ENCODE results near the gene PLK4. TPM values are rescaled to one million over a fixed set of nuclear protein-coding genes. Genes with fewer than 3 reads are reported as not detected.

The PLK4 gene
- total and polyA plus RNA-seq, 2 experiments from 2014 or later = 25.5 to 38.7 TPM

GRCh38 chr4:127916512-127916911 lies 35.8 kb downstream of the PLK4 start (continued):
- TF ChIP-seq CTCF (conservative IDR thresholded peaks at IDR 0.05; ENCODE audit: low read depth in 2 of 2) = no peak
- no peak for TF ChIP-seq EZH2phosphoT487 (IDR thresholded peaks at IDR 0.05; ENCODE audit: unreplicated experiment)

- Mint-ChIP-seq H3K36me3 (ENCODE audit: low read depth) (no peaks in the 10 kb centered on the region), H3K27me3 (ENCODE audit: insufficient read depth, low read depth, poor library complexity) (peaks cover 3% of the 10 kb centered on the region), H3K4me3 (no peak overlapping the region), H3K9me3 (no peaks in the 10 kb centered on the region), H3K4me1 (no peaks in the 10 kb centered on the region), H3K27ac (no peak overlapping the region)
- no peak for DNase-seq (ENCODE audit: low spot score)
- H3K4me2 ChIP-seq = no peak overlapping the region
- H3F3A ChIP-seq (replicated peaks; ENCODE audit: low read depth) = no peaks in the 10 kb centered on the region
- no peaks in the 10 kb centered on the region for H3K27me3 ChIP-seq (ENCODE audit: insufficient read depth)
- no peak overlapping the region for H2AFZ ChIP-seq
- no peak for ATAC-seq
- no peak for TF ChIP-seq CTCF (conservative IDR thresholded peaks at IDR 0.05; ENCODE audit: low read depth in 2 of 2)
- TF ChIP-seq ZNF462 (CRISPR knock-in tag; IDR thresholded peaks at IDR 0.05) = no peak
- no peak for TF ChIP-seq EZH2phosphoT487 (IDR thresholded peaks at IDR 0.05; ENCODE audit: unreplicated experiment)
- no peak for TF ChIP-seq CREB1 (CRISPR knock-in tag; IDR thresholded peaks at IDR 0.05; ENCODE audit: low read depth)
- TF ChIP-seq EZH2 (IDR thresholded peaks at IDR 0.05; ENCODE audit: low read depth, unreplicated experiment) = no peak
- H4K20me1 ChIP-seq (replicated peaks; ENCODE audit: insufficient read depth) = no peaks in the 10 kb centered on the region
- H3K79me2 ChIP-seq (replicated peaks; ENCODE audit: insufficient read depth) = no peaks in the 10 kb centered on the region
- H3K4me1 ChIP-seq (ENCODE audit: insufficient read depth) = no peaks in the 10 kb centered on the region
- H3K27ac ChIP-seq (ENCODE audit: low read depth) = no peak overlapping the region
- no peak overlapping the region for H3K4me3 ChIP-seq
- 0 out of 2 replicates have a peak, but pooled peaks cover 17% of the 10 kb centered on the region for H3K36me3 ChIP-seq (ENCODE audit: insufficient read depth)
- no peaks in the 10 kb centered on the region for H3K9me2 ChIP-seq (ENCODE audit: insufficient read depth)
Measured at GRCh38 chr4:127917151-127917550, 36.5 kb downstream of the PLK4 start.

Data from GM23338 (cell line).